Measurements from ENCODE around the gene FGD5.

FGD5 gene, protein sequence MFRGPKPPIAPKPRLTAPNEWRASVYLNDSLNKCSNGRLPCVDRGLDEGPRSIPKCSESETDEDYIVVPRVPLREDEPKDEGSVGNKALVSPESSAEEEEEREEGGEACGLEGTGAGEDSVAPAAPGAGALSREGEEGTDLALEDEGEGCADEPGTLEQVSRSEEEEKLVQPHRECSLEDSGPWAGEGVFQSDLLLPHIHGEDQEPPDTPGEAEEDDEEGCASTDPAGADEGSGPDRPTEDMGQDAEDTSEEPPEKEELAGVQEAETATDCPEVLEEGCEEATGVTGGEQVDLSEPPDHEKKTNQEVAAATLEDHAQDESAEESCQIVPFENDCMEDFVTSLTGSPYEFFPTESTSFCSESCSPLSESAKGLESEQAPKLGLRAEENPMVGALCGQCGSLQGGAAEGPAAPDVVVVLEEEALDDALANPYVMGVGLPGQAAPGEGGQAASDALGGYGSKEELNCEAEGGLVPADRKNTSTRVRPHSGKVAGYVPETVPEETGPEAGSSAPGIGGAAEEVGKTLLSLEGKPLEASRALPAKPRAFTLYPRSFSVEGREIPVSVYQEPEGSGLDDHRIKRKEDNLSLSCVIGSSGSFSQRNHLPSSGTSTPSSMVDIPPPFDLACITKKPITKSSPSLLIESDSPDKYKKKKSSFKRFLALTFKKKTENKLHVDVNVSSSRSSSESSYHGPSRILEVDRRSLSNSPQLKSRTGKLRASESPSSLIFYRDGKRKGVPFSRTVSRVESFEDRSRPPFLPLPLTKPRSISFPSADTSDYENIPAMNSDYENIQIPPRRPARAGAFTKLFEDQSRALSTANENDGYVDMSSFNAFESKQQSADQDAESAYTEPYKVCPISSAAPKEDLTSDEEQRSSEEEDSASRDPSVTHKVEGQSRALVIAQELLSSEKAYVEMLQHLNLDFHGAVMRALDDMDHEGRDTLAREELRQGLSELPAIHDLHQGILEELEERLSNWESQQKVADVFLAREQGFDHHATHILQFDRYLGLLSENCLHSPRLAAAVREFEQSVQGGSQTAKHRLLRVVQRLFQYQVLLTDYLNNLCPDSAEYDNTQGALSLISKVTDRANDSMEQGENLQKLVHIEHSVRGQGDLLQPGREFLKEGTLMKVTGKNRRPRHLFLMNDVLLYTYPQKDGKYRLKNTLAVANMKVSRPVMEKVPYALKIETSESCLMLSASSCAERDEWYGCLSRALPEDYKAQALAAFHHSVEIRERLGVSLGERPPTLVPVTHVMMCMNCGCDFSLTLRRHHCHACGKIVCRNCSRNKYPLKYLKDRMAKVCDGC (N-terminal part only)

DNA sequence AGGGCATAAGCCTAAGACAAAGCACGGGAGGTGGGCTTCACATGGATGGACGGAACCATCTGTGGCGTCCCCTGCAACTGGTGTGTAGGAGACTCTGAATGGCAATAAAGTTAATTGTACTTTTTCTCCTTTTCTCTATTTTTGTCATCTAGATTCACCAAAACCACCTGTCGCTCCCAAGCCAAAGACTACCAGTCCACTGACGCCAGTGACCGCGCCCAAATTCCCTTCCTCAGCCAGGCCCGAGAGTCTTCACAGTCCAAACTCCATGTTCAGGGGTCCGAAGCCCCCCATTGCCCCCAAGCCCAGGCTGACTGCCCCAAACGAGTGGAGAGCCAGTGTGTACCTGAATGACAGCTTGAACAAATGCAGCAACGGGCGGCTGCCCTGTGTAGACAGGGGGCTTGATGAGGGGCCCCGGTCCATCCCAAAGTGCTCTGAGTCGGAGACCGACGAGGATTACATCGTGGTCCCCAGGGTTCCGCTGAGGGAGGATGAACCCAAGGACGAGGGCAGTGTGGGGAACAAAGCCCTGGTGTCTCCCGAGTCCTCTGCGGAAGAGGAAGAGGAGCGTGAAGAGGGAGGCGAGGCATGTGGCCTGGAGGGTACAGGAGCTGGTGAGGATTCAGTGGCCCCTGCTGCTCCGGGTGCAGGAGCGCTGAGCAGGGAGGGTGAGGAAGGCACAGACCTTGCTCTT, at the start of gene FGD5:
Gene FGD5 (plus strand): TSS at position 159 of the 697 bp plus-strand sequence. CDS start 110 bp downstream, at position 269.
- no peak for DNase-seq

DNA sequence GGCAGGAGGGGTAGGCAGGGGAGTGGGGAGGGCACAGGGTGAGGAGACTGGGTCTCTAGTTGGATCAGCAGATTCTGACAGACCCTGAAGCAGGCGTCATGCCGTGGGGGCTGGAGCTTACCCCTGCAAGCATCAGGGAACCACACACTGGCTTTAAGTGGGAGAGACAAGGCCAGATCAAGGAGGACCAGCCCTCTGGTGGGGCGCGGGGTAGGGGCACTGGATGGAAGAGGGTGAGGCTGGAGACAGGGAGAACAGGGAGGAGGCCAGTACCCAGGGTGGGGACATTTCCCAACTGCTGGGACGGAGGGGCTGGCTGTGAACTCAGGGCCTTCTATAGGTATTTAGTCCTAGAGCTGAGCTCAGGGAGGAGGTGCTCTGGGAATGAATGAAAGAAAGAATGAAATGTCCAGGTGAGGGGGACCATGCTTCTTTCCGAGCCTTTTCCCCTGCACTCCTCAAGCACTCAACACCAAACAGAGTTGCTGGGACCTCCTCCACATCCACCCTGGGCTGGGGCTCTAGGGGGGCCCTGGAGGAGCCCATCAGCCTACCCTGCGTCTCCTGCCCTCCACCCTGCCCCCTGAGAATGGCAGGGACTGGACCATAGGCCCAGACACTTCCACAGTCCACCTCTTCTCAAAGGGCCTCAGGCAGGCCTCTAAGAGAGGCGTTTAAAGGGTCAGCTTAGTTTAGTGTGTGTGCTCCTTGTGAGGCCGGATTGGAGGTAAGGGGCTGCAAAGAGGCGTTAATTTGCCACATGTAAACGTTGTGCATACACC, 49.0 kb upstream of the FGD5 start:
- no peak for DNase-seq

DNA sequence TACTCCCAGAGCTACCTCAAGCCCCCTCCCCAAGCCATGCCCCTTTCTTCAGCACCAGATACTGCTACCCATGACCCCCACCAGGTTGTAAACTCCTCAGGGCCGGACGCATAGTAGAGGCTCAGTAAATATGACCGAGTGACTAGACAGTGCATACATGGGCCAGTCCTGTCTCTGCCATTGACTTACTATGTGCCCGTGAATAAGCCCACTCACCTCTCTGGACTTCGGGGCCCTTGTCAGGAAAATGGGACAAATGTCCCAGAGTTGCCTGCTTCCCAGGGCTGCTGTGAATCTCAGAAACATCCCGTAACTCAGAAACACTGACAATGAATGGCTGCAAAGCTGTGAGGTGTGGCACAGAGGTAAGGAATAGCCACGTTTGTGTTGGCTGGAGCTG, 48.2 kb upstream of the FGD5 start:
- no peak for DNase-seq

DNA sequence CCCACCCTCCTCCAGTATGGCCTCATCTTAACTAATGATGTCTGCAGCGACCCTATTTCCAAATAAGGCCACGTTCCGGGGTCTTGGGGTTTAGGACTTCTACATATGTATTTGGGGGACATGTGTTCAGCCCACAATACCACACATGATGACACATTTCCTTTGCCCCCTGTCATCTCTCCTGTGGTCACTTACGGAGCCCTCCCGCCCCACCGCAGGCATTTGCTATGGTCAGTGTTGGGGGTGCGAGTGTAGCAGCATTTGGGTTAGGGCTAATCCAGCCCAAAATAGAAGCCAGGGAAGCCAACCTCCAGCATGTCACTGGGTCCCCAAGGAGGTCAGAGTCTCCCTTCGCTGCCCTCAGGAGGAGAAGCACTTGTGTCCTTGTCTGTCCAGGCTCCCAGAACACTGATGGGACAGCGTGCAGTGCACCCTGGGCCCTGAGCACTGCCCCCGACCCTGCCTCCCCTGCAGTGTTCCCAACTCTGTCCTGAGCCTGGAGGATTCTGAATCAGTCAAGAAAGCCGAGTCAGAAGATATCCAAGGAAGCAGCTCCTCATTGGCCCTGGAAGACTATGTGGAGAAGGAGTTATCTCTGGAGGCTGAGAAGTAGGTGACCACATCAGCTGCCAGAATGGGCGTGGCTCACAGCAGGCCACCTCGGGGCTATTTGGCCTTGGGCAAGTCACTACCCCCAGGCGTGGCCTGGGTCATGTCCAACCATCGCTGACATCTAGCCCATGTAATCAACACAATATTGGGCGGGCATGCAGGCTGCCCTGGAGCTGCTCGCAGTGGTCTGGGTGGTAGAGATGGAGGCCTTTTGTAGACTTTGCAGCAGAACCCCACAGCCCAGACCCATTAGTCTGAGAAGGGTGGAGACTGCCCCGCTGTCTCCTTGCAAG, 46.9 kb upstream of the FGD5 start:
- no peak for DNase-seq

DNA sequence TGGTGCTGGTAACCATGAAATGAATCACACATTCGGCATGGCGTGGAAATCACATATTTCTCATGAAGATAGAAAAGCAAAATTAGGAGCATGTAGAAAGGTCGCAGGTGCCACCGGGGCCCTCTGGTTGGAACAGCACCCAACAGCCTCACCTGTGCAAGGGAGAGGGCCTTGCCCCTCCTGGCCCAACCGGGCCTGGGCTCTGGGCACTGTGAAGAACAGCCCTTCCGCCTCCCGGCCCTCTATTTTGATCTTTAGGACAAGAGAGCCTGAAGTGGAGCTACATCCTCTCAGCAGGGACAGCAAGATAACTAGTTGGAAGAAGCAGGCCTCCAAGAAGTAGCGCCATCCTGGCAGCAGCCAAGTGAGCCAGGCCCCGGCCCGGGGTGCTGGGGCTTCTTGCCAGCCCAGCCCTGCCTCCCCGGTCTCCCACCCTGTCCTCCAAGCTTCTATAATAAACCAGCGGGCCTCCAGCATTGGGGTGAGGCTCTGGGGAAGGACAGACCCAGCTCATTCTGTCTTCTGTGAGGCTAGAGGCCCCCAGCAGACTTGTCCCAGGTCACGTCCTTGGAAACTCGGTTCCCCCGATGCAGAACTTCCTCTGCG, 46.1 kb upstream of the FGD5 start:
- DNase-seq, result no peak

DNA sequence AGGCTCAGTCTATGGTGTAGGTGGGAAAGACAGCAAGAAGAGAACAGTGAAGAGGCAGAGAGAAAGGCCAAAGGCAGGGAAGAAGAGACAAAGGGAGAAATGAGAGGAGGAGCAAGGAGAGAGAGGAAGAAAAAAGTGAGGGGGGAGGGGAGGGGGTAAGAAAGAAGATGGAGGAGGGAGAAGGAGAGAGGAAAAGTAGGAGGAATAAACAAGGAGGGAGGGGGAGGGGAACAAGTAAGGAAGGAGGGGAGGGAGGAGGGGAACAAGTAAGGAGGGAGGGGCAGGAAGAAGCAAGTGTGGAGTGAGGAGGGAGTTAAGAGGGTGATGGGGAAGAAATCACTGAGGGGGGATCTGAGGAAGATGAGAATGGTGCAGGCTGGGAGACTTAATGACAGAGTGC, 45.5 kb upstream of the FGD5 start:
- no peak for DNase-seq

DNA sequence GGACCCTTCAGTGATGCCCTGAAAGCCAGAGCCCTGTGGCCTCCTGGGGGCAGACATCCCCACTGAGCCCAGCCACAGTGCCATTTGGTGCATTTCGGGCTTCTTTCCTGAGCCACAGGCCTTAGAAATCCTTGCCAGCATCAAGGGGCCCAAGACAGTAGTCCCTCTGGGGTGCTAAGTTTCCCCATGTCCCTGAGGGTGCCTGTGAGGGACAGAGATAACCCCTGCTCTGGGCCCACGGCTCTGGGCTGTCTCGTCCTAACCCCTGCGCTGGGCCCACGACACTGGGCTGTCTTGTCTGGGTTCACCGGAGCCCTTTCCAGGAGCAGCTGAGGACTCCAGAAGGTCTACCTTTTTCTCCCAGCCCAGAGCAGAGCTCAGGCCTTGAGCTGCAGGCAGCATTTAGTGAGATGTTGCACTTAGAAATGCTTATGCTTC, 45.1 kb upstream of the FGD5 start:
- DNase-seq, result no peak

DNA sequence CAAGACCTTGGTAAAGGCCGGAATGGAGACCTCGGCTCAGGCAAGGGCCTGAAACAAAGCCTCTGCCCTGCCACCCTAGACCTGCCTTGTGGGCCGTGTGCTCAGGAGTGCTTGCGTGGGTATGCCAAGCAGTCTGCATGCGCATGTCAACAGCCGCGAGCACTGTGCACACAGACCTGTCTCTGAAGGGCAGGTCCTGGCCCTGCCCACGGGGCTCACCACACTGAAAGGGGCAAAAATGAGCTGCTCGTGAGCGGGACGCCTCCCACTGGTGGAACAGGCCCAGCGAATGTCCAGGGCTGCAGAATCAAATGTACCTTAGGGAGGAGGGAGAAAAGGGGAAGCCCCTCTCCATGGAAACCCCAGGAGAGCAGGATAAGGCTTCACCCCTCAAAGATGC, 44.3 kb upstream of the FGD5 start:
- no peak for DNase-seq

DNA sequence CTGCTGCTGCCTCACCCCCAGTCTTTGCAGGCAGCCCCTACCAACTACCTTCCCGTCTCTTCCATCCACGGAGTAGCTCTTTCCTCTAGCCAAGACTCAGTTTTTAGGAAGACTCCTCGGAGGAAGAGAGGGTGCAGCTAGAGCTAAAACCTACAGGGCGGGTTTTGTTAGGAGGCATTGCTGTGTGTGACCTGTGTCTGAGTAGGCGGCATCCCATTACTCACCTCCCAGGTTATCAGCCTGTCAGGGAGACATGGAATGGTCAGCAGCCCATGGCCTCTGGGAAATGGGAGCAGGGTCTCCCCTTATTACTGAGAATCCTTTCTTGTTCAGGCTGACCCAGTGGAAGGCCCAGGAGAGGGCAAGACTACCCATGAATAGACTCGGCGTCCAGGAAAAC, 43.8 kb upstream of the FGD5 start:
- DNase-seq, result no peak

DNA sequence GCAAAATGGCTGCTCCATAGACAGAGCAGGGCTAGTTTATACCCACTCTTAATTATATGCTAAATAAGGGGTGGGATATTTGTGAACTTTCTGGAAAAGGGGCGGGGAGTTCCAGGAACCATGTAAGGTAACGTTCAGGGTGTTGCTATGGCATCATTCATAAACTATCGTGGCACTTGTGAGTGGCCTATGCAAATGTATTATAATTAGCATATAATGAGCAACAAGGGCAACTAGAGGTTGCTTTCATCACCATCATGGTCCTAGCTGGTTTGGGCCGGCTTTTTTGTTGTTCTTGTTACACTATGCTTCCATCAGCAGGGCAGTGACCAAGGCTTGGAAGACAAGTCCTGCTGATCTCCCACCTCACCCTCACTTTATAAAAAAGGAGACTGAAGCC, 43.2 kb upstream of the FGD5 start:
- DNase-seq, result no peak

DNA sequence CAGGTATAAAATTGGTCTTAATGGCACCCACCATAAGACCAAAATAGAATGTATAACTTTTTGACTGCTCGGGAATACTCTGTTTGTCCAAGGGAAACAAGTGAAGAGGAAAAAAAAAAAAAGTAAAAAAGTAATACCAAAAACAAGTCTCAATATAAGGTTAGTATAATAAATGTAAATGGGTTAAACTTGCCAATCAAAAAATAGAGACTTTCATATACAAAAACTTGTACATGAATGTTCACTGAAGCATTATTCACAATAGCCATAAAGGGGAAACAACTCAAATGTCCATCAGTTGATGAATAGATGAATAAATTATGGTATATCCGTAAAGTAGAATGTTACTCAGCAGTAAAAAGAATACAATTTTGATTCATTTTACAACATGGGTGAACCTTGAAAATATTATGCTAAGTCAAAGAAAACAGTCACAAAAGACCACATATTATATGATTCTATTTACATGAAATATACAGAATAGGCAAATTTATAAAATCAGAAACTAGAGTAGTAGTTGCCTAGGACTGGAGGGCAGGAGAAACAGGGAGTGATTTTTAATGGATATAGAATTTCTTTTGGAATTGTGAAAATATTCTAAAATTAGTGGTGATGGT, 39.6 kb upstream of the FGD5 start:
- DNase-seq, result no peak

DNA sequence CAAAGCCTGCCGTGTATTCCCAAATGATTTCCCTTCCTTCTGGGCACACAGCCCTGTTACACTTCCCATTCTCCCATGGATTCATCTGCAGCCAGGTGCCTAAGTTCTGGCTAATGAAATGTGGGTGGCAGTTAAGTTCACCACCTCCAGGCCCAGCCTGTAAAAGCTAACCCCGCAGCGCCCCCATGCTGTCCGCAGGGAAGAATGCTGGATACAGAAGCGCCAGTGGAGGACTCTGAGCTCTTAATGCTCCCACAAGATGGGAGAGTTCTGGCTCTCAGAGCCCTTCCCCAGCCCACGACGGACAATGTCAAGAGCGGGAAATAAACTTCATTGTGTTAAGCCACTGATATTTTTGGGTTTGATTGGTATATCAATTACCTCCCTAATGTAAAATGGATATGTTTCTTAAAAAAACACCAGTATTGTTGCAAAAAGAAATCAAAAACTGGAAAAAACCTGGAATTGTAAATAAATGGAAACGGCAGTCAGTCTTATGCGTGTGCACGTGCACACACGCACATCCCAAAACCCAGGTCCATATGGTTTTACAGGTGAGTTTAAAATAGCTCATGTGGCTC, 37.7 kb upstream of the FGD5 start:
- no peak for DNase-seq

DNA sequence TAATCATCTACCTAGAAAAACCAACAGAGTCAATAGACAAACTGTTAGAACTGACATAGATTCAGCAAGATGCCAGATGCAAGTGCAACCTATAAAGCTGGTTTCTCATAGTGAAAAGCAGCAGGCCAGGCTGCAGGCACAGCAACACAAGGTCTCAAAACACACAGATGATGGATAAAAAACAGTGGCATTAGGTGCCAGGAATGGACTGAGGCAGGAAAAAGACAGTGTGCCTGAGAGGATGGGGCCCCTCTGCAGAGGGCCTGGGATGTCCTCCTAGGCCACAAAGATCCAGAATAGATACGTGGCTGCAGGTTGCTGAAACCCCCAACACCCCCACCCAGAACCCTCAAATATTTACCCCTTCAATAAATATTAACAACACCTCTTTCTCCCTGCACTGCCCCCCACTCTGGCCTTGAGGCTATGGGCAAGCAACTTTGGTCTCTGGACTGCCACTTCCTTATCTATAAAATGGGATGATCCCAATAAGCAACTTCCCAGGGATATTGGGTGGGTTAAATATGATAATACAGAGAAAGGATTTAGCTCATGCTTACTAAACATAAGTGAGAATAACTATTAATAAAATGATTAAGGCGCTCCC, 35.2 kb upstream of the FGD5 start:
- no peak for DNase-seq

DNA sequence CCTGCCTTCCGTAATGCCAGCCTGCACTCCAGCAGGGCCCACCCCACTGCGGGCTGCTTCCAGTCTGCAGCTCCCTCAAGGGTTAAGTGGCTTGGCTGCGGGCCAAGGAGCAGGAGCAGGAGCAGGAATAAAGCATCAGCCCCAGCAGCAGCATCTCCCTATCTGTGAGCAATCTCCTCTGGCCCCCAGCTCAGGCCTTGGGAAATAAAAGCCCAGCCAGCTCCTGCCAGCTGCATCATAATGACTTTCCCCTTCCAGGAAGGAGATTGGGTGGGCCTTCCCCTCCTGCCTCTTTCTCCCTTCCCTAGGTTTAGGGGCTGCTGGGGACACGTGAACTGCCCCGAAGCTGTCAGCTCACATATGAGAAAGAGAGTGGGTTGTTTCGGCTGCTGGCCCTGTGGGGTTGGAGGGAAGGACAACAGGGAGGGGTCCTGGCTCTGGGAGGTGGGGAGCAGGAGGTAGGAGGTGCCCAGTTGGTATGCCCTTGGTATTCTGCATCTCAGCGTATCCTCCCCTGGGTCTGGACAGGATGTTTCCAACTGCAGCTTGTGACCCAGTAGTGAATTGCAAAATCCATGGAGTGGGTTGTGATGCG, 34.6 kb upstream of the FGD5 start:
- no peak for DNase-seq

DNA sequence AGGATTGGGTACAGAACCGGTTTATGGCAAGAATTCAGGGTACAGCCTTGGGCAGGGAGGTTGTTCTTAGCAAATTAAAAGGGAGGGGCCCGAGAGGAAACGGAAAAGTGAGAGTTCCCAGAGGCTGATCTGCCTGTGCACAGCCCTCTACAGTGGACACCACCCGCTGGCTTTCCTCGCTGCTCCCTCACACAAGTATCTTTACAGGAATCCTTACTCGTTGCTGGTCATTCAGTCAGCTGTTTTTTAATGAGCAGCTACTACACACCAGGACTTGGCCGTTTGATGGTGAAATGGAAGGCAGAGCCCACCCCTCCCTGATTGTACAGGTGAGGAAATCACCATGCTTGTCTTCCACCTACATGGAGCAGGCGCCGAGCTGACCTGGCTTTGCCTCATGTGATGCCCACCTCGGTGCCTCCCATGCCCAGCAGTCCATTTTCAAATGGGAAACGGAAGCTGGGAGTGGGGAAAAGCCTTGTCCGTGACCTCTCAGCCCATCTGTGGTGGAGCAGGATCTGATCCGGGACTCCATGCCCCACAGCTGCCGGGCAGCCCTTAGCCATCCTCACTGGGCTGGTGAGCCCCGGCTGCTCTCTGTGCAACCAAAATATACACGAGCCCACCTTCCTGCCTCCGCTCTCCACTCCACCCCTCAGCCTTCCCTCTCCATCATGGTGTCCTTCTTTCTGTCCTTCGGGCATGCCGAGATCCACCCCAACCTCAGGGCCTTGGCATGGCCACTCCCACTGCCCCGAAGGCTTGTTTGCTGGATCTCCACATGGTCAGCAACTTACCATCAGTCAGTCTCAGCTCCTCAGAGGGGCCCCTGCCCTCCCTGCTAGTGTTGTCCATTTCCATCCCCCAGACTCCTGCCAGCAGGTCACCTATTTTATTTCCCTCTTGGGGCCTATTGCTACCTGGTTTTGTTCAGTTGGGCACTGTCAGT, 33.3 kb upstream of the FGD5 start:
- DNase-seq, result no peak

DNA sequence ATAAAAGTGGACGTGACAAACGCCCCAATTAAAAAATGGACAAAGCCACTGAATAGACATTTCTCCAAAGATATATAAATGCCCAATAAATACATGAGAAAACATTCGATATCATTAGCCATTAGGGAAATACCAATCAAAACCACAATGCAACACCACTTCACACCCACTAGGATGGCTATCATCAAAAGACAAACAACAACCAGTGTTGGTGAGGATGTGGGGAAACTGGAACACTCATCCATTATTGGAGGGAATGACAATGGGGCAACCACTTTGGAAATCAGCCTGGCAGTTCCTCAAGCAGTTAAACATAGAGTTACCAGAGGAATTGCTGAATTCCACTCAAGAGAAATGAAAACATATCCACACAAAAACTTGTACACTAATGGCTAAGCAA, 32.4 kb upstream of the FGD5 start:
- no peak for DNase-seq

DNA sequence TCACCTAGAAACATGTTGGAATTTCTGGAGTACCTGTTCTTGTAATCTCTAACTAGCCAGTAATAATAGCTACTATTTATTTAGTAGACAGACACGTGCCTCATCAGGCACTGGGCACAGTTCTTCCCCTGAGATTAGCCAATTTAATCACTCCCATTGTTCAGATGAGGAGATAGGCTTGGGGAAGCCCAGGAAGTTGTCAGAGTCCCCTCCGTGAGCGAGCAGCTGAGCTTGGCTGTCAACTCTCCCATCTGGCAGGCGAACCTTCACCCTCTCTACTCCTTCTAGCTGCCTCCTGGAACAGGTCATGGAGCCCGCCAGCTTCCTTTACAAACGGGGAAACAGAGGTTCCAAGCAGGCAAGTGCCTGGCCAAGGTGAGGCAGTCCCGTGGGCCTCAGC, 31.1 kb upstream of the FGD5 start:
- no peak for DNase-seq
